HEK293 (cell line): ENCODE measurements around the gene GNPDA2.

ENCODE experiments used
- KLF16 ChIP-seq: fragments of 450-650 bp; formaldehyde crosslinking; IDR thresholded peaks from 2 replicates; pipeline ENCODE4 v1.5.1; 2017; ENCODE audit warnings: missing biosample characterization, missing genetic modification characterization
- MEIS1 ChIP-seq: sonication (generic); formaldehyde crosslinking; IDR thresholded peaks from 2 replicates; pipeline ENCODE4 v1.8.1; 2022; ENCODE audit warnings: missing genetic modification reagents, mild to moderate bottlenecking, borderline replicate concordance
- PATZ1 ChIP-seq: fragments of 450-650 bp; formaldehyde crosslinking; IDR thresholded peaks from 2 replicates; pipeline ENCODE4 v1.5.1; 2016; ENCODE audit warnings: missing biosample characterization, missing genetic modification characterization
- TCF7L2 ChIP-seq: IDR thresholded peaks from 2 replicates; pipeline ENCODE4 v1.6.1; 2011; ENCODE audit warnings: low read depth, mild to moderate bottlenecking, inconsistent platforms, low read length, moderate library complexity, borderline replicate concordance
- ZFHX2 ChIP-seq: fragments of 450-650 bp; formaldehyde crosslinking; conservative IDR thresholded peaks from 2 replicates; pipeline ENCODE4 v1.5.1; 2016; ENCODE audit warnings: missing biosample characterization, missing genetic modification characterization
- ZNF121 ChIP-seq: fragments of 450-650 bp; formaldehyde crosslinking; IDR thresholded peaks from 2 replicates; pipeline ENCODE4 v1.5.1; 2016; ENCODE audit warnings: missing biosample characterization, missing genetic modification characterization
- ZNF274 ChIP-seq, 2 experiments: fragments of 200-500 bp in 1 of 2; fragments of 450-650 bp in 1 of 2; sonication (Bioruptor generic) in 1 of 2; formaldehyde crosslinking in 1 of 2; IDR thresholded peaks; 2 replicates each; pipeline versions ENCODE4 v1.5.1 to v1.6.1; 2014 to 2016; ENCODE audit warnings: borderline replicate concordance in 1 of 2, inconsistent platforms in 1 of 2, low read length in 1 of 2, missing biosample characterization in 1 of 2, missing genetic modification characterization in 1 of 2
- ZNF302 ChIP-seq: fragments of 450-650 bp; formaldehyde crosslinking; IDR thresholded peaks from 2 replicates; pipeline ENCODE4 v1.5.1; 2016; ENCODE audit warnings: missing biosample characterization, missing genetic modification characterization, low read depth
- ZNF692 ChIP-seq: fragments of 450-650 bp; formaldehyde crosslinking; IDR thresholded peaks from 2 replicates; pipeline ENCODE4 v1.5.1; 2016; ENCODE audit warnings: missing biosample characterization, missing genetic modification characterization
- ZNF776 ChIP-seq: fragments of 450-650 bp; formaldehyde crosslinking; IDR thresholded peaks from 2 replicates; pipeline ENCODE4 v1.5.0; 2017; ENCODE audit warnings: missing biosample characterization, missing genetic modification characterization, borderline replicate concordance
- ZNF830 ChIP-seq: fragments of 450-650 bp; IDR thresholded peaks from 2 replicates; pipeline ENCODE4 v1.5.0; 2018; ENCODE audit warnings: missing biosample characterization, missing genetic modification characterization, low read depth, mild to moderate bottlenecking, moderate library complexity
- ZSCAN18 ChIP-seq: fragments of 450-650 bp; formaldehyde crosslinking; IDR thresholded peaks from 2 replicates; pipeline ENCODE4 v1.5.1; 2016; ENCODE audit warnings: missing biosample characterization, missing genetic modification characterization
- TF ChIP-seq, protein P1 (sequence below): fragments of 450-650 bp; formaldehyde crosslinking; IDR thresholded peaks from 2 replicates; pipeline ENCODE4 v1.5.1; 2016; ENCODE audit warnings: missing biosample characterization, missing genetic modification characterization
- TF ChIP-seq, protein P2 (sequence below): fragments of 450-650 bp; formaldehyde crosslinking; IDR thresholded peaks from 2 replicates; pipeline ENCODE4 v1.5.1; 2016; ENCODE audit warnings: missing biosample characterization, missing genetic modification characterization, low read depth

DNA sequence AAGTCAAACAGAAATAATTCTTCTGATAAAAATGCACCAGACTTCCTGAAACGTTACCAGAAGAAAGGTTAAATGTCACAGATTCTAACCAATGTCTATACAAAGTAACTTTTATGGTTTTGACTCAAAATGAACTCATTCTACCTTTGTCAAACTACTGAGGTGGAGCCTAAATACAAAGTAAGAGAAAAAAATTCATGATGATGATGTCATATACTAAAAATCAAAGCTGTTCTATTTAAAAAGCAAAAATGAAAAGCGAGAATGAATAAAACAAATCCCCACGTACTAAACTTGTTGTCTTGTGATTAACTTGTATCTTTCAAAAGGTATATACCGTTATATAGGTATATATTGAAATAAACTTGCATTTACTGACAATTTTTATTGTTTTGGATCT is 21.7 kb downstream of the GNPDA2 start:
- TF ChIP-seq TCF7L2 = no peak
- TF ChIP-seq, protein P1, sequence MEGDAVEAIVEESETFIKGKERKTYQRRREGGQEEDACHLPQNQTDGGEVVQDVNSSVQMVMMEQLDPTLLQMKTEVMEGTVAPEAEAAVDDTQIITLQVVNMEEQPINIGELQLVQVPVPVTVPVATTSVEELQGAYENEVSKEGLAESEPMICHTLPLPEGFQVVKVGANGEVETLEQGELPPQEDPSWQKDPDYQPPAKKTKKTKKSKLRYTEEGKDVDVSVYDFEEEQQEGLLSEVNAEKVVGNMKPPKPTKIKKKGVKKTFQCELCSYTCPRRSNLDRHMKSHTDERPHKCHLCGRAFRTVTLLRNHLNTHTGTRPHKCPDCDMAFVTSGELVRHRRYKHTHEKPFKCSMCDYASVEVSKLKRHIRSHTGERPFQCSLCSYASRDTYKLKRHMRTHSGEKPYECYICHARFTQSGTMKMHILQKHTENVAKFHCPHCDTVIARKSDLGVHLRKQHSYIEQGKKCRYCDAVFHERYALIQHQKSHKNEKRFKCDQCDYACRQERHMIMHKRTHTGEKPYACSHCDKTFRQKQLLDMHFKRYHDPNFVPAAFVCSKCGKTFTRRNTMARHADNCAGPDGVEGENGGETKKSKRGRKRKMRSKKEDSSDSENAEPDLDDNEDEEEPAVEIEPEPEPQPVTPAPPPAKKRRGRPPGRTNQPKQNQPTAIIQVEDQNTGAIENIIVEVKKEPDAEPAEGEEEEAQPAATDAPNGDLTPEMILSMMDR (tag by site-specific recombination) = no peak
- TF ChIP-seq ZNF302 = no peak
- TF ChIP-seq ZNF830 (tag by site-specific recombination) = no peak
- no peak for TF ChIP-seq ZFHX2 (tag by site-specific recombination)
- TF ChIP-seq ZNF274 (IDR thresholded peaks at IDR 0.05; ENCODE audit: low read length) = no peak
- TF ChIP-seq ZNF274 (tag by site-specific recombination; IDR thresholded peaks at IDR 0.05; ENCODE audit: borderline replicate concordance) = no peak
- TF ChIP-seq ZNF121 (tag by site-specific recombination) = no peak
- no peak for TF ChIP-seq MEIS1 (CRISPR knock-in tag)
- TF ChIP-seq PATZ1 (tag by site-specific recombination) = no peak
- TF ChIP-seq KLF16 (tag by site-specific recombination) = no peak
- no peak for TF ChIP-seq ZNF776 (tag by site-specific recombination)
- no peak for TF ChIP-seq ZNF692 (tag by site-specific recombination)
- TF ChIP-seq, protein P2, sequence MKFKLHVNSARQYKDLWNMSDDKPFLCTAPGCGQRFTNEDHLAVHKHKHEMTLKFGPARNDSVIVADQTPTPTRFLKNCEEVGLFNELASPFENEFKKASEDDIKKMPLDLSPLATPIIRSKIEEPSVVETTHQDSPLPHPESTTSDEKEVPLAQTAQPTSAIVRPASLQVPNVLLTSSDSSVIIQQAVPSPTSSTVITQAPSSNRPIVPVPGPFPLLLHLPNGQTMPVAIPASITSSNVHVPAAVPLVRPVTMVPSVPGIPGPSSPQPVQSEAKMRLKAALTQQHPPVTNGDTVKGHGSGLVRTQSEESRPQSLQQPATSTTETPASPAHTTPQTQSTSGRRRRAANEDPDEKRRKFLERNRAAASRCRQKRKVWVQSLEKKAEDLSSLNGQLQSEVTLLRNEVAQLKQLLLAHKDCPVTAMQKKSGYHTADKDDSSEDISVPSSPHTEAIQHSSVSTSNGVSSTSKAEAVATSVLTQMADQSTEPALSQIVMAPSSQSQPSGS (tag by site-specific recombination) = peak; percentile 55
- no peak for TF ChIP-seq ZSCAN18 (tag by site-specific recombination)
